ENCODE results near the gene EPHA3.

Gene EPHA3

DNA sequence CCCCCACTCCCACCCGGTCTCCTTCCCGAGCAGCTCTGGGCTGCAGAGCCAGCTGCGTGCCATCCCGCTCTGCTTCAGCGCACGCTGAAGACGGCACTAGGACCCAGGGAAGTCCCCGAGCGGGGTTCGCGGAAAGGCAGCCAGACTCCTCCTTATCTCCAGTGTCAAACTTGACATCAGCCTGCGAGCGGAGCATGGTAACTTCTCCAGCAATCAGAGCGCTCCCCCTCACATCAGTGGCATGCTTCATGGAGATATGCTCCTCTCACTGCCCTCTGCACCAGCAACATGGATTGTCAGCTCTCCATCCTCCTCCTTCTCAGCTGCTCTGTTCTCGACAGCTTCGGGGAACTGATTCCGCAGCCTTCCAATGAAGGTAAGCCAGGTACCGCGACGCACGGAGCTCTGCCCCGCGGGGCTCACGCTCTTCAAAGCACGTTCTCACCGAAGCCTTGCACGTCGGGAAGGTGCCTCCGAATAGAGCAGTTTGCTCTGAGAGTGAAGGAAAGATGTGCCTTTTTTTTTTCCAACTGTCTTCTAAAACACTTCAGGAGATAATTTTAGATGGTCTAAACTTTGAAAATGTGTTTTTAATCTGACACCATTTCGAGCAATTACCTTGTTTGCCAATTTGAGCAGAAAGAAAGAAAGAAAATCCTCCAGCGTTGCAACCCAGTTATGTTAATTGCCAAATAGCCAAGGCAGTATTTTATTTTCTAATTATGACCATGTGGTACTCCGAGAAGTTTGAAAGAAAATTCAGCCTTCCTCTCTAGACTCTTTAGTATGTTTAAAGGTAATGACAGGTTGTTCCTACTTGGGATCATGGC, at the start of gene EPHA3:
EPHA3 (plus strand) TSS at position 161 of the 830 bp plus-strand sequence; CDS start at position 289, 128 bp downstream.
- no peak for DNase-seq (ENCODE audit: low read depth)

DNA sequence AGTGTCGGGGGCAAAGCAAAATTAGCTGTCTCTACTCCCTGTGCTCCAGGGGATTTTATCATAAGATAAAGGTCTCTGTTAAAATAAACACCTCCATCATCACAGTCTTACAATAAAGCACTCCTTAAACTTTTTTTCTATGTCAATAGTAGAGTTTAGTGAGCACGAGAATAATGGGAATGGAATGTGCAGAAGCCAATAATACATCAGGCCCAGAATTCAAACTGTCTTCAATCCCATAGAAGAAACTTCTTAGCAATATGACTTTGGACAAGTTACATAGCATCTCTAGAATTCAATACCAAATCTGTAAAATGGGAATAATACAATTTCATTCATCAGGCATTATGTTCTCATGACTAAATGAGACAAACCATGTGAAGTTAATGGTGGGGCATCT, 49.0 kb upstream of the EPHA3 start:
- DNase-seq (ENCODE audit: low read depth), result no peak

DNA sequence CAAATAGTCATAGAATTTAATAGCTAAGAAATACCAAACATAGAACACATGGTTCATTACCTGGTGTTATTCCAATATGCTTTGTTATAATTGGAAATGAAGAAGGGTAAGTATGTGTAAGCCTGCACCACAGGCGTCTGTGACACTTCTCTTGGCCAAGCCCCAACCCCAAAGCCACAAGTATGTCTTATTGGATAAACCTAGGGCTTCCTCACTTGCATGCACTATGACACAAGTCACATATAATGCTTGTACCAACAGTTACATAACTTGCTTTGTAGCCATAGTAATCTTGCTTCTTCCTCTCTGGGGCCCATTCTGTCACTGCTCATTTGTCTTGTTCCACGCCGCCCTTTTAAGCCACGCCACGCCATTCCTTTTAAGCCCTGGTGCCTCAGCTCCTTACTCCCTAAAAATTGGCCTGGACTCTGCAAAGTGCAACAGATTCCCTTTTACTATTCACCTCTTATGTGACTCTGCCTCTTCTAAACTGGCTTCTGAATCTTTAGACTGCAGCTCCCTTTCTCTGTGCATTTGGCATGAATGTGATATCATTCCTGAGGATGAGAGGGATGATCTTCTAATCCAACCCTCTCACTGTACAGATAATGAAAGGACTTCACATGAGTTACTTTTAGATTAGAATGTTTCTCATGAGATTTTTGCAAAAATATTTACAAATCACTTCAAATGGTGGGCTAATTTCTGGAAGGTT, 48.1 kb upstream of the EPHA3 start:
- DNase-seq (ENCODE audit: low read depth), result peak; percentile 23

DNA sequence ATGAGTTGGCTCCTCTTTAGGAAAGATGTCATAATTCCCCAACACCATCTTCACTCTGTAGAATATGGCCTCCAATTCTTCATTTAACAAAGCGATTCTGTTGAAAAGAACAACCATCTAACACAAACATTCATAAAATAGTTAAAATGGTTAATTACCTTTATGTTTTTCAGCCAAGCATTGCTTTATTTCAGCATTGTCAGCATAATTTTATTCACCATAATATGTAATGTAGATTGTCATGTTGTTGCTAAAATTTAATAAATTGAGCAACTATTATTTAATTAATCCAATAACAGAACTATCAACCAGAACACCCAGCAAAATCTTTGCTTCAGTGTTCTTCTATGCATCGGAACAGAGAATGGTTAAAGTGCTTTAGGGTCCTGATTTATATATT, 46.2 kb upstream of the EPHA3 start:
- DNase-seq (ENCODE audit: low read depth), result no peak

DNA sequence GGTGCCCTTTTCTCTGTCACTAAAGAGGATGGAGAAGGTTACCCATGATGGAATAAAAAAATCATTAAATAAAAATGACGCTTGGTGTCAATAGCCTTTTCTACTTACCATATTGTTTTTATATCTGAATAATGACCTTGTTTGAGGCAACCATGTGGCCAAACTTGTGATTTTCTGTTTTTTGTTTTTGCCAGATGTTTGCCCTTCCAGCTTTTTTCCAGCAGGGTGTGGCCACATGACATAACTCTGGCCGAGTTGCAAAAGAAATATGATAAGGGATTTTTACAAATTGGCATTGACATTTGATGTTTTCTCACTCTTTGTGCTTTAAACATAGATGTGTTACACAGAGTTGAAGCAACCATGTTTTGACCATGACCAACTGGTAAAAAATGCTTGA, 39.7 kb upstream of the EPHA3 start:
- DNase-seq (ENCODE audit: low read depth), result no peak

DNA sequence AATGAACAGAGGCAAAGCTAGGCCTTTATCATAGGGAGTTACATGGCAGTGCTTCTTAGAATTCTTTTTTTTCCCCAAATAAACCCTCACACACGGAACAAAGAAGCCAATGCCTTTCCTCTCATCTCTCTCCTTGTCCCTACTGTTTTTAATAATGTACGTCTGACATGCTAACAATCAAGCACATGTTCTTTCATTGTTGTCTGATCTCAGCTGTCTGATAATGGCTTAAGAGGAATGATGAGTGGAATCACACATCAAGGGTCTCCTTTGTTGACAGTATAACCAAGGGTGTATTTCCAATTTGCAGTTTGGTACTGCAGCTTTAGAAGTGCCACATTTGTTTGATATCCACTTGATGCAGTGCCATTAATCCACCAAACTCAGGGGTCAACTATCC, 34.8 kb upstream of the EPHA3 start:
- DNase-seq (ENCODE audit: low read depth), result no peak

DNA sequence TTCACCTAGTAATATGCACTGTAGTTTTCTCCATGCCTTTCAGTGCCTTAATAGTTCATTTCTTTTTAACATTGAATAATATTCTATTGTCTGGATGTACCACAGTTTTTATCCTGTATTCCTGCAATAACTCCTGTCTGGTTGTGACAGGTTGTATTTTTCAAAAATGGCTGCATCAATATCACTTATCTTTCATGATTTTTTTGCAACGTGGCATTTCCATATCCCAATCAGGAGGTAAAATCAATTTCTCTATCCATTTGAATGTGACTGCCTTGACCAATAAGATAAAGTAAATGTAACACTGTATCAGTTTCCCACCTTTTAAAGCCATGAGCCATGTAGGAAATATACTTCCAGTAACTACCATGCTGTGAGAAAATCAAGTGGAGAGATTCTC, 27.5 kb upstream of the EPHA3 start:
- DNase-seq (ENCODE audit: low read depth), result no peak

DNA sequence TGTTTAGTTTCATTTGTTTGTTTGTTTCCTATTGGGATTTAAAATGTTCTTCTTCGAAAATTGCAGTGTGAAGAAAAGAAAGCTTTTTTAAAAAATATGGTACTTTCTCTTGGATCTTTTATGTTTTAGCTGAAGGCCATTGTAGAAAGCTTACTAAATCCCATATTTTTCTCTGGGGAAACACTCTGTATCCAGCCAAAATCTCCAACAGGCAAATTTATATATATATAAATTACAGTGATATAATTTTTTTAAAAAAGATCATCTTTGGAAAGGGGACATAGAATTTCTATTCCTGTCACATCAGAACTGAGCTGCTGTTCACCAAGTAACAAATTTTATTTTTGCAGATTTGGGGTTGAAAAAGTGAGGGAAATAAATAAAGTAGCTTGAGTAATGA, 19.6 kb upstream of the EPHA3 start:
- DNase-seq (ENCODE audit: low read depth), result no peak

DNA sequence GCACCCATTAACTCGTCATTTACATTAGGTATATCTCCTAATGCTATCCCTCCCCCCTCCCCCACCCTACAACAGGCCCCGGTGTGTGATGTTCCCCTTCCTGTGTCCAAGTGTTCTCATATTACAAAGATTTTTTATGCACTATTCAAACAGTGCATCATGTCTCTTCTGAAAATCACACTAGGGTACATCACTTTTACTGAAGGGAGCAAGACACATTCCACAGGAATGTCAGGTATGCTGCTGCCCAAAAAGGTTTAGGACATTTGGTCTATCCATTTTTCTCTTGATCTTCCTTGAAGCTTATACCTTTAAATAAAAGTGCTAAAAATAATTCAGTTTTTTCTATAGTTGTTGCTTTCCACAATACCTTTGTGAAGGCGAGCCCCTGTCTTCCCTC, 9.2 kb upstream of the EPHA3 start:
- DNase-seq (ENCODE audit: low read depth), result no peak

DNA sequence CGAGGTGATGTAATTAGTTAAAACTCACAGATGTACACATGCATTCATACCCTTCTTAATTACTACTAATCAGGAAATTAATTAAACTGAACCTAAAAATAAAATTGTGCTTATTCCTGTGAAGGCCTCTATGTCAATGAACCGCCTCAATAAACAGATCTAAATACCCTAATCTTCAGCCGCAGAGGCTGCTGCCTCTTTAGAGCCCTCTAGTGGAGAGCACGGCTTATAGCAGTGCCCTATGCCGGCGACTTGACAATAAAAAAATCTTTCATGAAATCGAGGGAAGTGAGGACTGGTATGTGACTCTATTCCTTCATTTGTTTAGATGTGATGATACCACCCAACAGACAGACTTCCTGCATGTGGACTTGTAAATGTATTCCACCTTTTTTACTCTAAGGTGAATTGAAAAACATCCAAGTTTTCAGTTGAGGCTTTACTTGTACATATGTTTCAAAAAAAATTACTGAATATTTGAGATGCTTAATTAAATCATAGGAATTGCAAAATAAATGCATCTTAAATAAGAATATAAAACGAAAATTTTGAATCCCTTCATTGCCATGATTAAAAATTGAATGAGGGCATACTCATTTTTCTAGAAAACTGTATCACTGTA, 8.3 kb upstream of the EPHA3 start:
- DNase-seq (ENCODE audit: low read depth), result no peak

DNA sequence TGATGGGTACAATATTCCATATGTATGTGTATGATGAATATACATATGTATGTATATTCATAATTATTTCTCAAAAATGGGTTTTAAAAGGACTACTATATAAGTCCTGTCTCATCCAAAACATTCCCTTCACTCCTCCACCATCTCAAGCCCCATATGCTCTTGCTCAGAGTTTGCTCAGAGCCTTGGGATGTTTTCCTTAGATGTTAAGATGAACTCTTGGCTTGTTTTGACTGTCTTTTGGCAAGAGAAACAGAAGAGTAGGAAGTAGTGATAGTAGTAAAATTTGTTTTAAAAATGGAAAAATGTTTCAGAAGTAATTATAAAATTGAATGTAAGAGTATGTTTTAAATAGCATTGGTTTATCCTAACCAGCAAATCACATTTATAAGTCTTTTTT, 6.2 kb upstream of the EPHA3 start:
- no peak for DNase-seq (ENCODE audit: low read depth)

DNA sequence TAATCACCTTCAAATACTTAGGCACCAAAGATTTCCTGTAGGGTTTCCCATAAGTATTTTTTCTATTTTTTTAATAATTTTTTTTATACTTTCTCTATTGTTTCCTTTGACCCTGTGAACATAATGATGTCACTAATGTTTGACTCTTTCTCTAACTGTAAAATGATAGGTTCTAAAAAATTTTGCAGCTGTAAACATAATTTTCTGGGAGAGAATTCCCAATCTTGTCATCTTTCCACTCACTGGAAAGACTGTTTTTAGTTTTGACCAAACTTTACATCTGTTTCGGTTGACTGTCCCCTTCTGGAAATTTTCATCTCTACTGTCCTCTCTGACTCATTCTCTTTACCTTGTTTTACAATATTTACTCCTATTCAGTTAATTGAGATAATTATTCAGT, 5.5 kb upstream of the EPHA3 start:
- DNase-seq (ENCODE audit: low read depth), result no peak

DNA sequence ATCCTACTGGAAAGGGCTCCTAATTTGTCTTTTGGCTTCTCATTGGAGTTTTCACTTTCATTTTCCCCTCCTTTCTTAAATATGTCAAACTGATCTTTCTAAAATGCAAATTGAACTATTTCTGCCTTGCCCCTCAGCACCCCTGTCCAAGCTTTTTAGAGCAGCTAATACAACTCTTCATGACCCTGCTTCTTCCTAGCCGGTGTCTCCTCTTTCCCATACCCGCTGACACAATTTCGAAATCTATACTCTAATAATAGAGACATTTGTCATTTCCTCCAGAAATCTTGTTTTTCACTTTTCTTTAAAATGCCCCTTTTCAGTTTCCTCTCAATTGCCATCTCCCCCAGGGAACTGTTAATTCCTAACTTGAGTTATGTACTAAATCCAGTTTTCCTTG, 2.9 kb upstream of the EPHA3 start:
- no peak for DNase-seq (ENCODE audit: low read depth)

DNA sequence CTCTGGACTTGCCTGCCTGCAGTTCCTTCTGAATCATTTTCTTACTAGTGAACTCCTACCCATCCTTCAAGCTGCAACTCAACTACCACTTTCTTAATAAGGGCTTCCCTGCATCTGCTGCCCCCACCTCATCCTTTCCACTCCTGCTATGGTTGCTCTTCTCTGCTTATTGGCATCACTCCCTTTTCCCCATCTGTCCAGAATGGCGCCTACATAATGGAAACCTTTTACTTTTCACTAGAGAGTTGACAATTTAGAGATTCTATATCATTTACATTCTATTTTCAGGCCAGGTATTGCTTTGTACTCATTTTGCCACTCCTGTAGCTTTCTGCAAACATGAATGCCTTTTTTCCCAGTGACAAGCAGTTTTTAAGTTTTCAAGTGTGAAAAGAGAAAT, 1.9 kb upstream of the EPHA3 start:
- DNase-seq (ENCODE audit: low read depth), result no peak

DNA sequence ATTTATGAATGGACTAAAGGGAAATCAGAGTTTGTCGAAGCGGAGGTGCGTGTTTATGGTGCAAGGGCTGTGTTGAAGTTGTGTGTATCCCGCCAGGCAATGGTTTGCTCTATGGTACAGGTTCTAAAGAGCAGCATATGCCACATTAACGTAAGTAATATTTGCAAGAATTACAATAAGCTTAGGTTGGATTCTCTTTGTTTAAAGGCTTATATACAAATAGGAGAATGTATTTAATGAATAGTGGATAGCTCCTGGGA, 800 bp downstream of the EPHA3 start:
- DNase-seq (ENCODE audit: low read depth), result no peak

DNA sequence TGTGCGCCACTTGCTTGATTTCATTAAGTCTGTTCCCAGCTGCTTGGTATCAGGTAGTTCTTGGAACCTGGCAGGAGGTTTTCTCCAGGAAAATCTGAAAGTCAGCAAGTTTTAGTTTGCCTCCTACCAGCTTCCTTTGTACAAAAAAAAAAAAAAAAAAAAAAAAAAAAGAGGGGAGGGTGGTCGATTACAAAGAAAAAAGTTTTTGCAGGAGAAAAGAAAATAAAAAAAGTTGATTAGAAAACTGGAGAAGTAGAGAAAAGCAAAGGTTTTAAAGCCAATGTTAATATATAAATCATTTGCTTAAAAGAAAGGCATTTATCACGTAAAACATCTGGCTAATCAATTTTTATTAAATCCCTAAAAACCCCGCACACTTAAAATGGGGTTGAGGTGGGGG, 5.9 kb downstream of the EPHA3 start:
- DNase-seq (ENCODE audit: low read depth), result no peak

DNA sequence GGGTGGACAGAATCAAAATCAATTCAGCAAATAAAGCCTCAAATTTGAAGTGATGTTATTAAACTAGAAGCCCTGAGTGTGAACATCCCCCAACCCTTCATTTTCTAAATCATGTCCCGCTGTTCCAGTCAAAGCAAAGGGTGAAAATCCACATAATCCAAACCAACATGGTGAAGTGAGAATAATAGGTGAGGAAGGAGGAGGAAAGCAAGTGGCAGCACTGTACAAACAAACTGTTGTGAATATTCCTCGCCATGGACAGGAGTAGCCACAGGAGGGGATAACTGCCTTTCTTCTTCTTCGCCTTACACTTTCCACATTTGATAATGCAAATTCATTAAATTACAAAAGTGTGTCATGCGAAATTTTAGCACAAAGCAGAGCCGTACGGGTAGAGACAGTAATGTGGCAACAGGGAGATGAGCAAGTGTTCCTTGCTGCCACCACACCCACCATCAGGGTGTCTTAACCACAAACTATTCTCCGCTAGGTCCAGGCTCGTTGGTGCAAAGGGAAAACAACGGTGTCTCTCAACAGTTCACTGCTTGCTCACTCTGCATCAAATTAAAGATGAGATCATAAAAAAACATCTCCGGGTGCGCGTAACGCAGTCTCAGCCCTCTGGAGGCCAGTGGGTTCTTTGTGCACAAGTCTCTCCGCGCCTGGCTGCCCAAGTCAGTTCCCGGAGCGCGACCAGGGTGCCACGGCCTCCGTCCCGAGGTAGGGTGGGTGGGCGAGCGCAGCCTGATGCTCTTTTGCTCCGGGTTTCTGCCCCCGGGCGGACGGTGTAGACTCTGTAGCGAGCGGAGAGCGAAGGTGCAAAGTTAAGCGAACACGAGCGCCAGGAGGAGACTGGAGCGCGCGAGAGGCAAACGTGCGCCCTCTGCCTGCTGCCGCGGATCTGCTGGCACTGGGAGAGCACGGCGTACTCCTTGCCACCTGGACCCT, 6.7 kb downstream of the EPHA3 start:
- no peak for DNase-seq (ENCODE audit: low read depth)

DNA sequence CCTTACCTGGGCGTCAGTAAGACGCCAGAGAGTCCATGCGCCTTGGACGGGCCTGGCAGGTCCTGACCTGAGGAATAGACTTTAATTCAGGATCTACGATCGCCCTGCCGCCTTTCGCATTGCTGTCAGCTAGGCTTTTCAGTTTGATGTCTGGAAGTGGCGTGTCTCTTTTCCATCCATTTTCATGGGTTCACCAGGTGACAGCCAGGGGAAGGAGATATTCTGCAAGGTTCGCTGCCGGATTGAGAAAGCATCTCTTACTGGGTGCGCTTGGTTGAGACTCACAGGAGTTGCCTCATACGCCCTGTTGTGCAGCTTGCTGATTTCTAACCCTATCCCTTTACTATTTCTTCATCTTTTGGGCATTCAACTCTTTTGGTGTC, 7.4 kb downstream of the EPHA3 start:
- DNase-seq (ENCODE audit: low read depth), result no peak

DNA sequence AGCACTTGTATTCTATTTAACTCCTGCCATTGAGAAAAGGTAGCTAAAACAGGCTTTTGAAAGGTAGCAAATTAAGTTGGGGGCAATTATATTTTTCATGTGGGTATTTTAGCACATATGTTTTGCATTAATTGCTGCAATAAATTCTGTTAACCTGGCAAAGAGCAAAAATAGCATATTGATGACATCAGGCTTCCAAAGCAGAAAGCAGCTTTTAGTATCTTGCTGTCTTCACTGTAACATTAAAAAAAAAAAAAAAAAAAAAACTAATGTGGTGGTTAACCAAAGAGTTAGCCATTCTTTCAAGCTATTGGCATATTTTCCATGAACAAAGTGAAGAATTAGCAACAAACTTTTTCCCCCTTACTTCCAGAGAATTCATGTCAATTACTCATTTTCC, 9.1 kb downstream of the EPHA3 start:
- no peak for DNase-seq (ENCODE audit: low read depth)

DNA sequence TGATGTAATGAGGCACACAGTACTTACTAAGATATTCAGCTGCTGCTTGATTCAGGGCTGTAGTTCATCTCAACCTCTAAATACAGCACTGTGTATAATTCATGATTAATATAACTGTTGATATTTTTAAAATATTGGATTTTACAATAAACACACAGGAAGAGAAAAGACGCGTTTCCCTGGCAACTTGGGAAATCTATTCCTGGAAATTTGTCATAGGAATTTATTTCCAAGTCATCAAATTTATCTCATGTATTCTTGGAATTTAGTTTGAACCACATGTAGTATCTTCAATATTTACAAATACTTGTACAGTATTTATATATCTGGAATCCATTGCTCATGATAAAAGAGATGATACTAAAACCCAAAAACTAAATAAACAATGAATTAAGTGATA, 30.6 kb downstream of the EPHA3 start:
- no peak for DNase-seq (ENCODE audit: low read depth)

DNA sequence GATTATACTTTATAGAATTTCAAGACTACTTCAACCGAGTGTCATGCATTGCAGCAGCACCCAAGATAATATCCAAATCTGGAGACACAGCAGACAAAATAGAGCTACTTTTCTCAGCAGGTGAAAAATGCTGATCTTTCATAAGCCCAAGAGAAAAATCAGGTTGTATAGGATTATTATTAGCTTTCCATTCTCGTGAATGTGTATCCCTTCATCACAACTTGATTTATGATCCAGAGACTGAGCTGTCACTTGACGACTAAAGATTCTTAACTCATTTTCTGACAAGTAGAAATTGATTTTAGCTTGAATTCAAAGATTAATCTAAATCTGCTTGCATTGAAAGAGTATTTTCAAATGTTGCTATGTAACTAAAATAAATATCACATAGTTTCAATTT, 32.4 kb downstream of the EPHA3 start:
- DNase-seq (ENCODE audit: low read depth), result no peak

DNA sequence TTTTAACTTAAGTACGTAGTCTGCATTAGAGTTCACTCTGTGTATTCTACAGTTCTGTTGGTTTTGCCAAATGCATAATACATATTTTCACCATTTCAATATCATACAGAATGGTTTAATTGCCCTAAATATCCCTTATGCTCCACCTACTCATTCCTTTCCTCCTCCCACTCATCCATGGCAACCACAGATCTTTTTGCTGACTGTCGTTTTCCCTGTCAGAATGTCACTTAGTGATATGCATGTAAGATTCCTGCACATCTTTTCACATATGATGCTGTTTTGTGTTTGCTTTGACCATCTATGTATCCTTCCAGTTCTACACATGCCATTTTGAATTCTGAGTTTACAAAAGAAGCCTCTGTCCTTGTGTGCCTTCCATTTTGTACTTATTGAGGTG, 36.7 kb downstream of the EPHA3 start:
- no peak for DNase-seq (ENCODE audit: low read depth)

DNA sequence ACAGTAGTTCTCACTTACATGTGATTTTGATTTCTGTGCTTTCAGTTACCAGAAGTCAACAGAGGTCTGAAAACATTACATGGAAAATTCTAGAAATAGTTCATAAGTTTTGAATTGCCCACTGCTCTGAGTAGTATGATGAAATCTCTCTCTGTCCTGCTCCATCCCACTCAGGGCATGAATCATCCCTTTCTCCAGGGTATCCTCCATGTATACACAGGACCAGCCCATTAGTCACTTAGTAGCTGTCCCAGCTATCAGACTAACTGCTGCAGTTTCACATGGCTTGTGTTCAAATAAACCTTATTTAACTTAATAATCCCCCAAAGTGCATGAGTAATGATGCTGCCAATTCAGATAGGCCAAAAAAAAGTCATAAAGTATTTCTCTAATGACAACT, 38.6 kb downstream of the EPHA3 start:
- DNase-seq (ENCODE audit: low read depth), result peak; percentile 68

All from HS-5 (cell line).